GM04504 (cell line): ENCODE data around the gene CENPK.
"Not testable (repeated sequence)": the region's sequence is repeated elsewhere in the genome, so short reads cannot be mapped to it uniquely, and the experiment has no call there.

ENCODE experiments used
- DNase-seq: peaks from one replicate; pipeline ENCODE4 v3.0.0-alpha.2; 2012; ENCODE audit warnings: low read depth

Gene CENPK

GRCh38 chr5:65506961-65507360, 56.0 kb downstream of the CENPK start:
- peak; percentile 58 for DNase-seq

- no peak for DNase-seq
Observed at GRCh38 chr5:65489119-65489518, 73.8 kb downstream of the CENPK start.

- DNase-seq, result not testable (repeated sequence)
Observed at GRCh38 chr5:65488038-65488687, 74.8 kb downstream of the CENPK start.

- DNase-seq, result not testable (repeated sequence)
Observed at GRCh38 chr5:65486803-65487202, 76.2 kb downstream of the CENPK start.

GRCh38 chr5:65485405-65485804, 77.6 kb downstream of the CENPK start:
- no peak for DNase-seq

GRCh38 chr5:65483546-65484346, 79.2 kb downstream of the CENPK start:
- peak; percentile 49 for DNase-seq

GRCh38 chr5:65482736-65483545, 80.0 kb downstream of the CENPK start:
- DNase-seq, result peak; percentile 25

GRCh38 chr5:65482296-65482735, 80.7 kb downstream of the CENPK start:
- no peak for DNase-seq

GRCh38 chr5:65481635-65482295, 81.2 kb downstream of the CENPK start, which contains the start of gene ADAMTS6:
Gene ADAMTS6, minus strand, starts transcription at chr5:65481920. Its CDS starts 8,247 bp downstream, at chr5:65473673.
- peak; percentile 95 for DNase-seq

- peak; percentile 2 for DNase-seq
Observed at GRCh38 chr5:65481171-65481581, 81.8 kb downstream of the CENPK start.

GRCh38 chr5:65480306-65480865, 82.6 kb downstream of the CENPK start:
- DNase-seq, result peak; percentile 61

GRCh38 chr5:65479527-65479926, 83.4 kb downstream of the CENPK start:
- DNase-seq, result no peak

GRCh38 chr5:65478336-65478735, 84.6 kb downstream of the CENPK start:
- DNase-seq, result no peak

- no peak for DNase-seq
Observed at GRCh38 chr5:65475895-65476294, 87.1 kb downstream of the CENPK start.

- no peak for DNase-seq
Observed at GRCh38 chr5:65475336-65475735, 87.6 kb downstream of the CENPK start.

GRCh38 chr5:65474130-65474711, 88.7 kb downstream of the CENPK start:
- DNase-seq, result no peak

- peak; percentile 4 for DNase-seq
Observed at GRCh38 chr5:65468633-65469032, 94.3 kb downstream of the CENPK start.
